Left ventricle myocardium inferior (tissue), 1 donor: ENCODE data around the gene MAN2A2. TPM values are rescaled to one million over a fixed set of nuclear protein-coding genes. Genes with fewer than 3 reads are reported as not detected.

Experiments
- DNase-seq: peaks from one replicate; pipeline ENCODE4 v3.0.0-alpha.2; 2020
- H3K27ac ChIP-seq: fragments of 200-600 bp; replicated peaks from 2 replicates; pipeline ENCODE4 v1.8.0; 2021
- H3K27me3 ChIP-seq: fragments of 200-600 bp; 2 replicates; pipeline ENCODE4 v1.8.0; 2021; ENCODE audit warnings: low read depth
- H3K36me3 ChIP-seq: fragments of 200-600 bp; 2 replicates; pipeline ENCODE4 v1.8.0; 2021
- H3K4me1 ChIP-seq: fragments of 200-600 bp; 2 replicates; pipeline ENCODE4 v1.8.0; 2021
- H3K4me3 ChIP-seq: fragments of 200-600 bp; 2 replicates; pipeline ENCODE4 v1.8.0; 2021; ENCODE audit warnings: mild to moderate bottlenecking, moderate library complexity
- H3K9me3 ChIP-seq: fragments of 200-600 bp; replicated peaks from 2 replicates; pipeline ENCODE4 v1.8.0; 2021
- intact Hi-C: fragments of 100-400 bp; cut with micrococcal nuclease; formaldehyde crosslinking; loops from one replicate; pipeline ENCODE4 v1.11.0; 2022
- total RNA-seq: library from RNA; stranded (reverse); fragmentation: NEBNext Ultra II Directional; extraction: Animal tissue kit (Norgen Biotek cat#: 25700); gene quantifications from one replicate; pipeline ENCODE4 v1.2.1, GENCODE V29; 2021
- TF ChIP-seq, protein P1 (sequence below): fragments of 200-600 bp; IDR thresholded peaks from 2 replicates; pipeline ENCODE4 v1.8.0; 2021; ENCODE audit warnings: antibody characterized with exemption, mild to moderate bottlenecking, borderline replicate concordance
- donor health status: DM: no; HTN: yes; CAD: no; lungs with severe emphysema.

MAN2A2 gene
- total RNA-seq, 1 donor from 2014 or later: 95.4 TPM

DNA sequence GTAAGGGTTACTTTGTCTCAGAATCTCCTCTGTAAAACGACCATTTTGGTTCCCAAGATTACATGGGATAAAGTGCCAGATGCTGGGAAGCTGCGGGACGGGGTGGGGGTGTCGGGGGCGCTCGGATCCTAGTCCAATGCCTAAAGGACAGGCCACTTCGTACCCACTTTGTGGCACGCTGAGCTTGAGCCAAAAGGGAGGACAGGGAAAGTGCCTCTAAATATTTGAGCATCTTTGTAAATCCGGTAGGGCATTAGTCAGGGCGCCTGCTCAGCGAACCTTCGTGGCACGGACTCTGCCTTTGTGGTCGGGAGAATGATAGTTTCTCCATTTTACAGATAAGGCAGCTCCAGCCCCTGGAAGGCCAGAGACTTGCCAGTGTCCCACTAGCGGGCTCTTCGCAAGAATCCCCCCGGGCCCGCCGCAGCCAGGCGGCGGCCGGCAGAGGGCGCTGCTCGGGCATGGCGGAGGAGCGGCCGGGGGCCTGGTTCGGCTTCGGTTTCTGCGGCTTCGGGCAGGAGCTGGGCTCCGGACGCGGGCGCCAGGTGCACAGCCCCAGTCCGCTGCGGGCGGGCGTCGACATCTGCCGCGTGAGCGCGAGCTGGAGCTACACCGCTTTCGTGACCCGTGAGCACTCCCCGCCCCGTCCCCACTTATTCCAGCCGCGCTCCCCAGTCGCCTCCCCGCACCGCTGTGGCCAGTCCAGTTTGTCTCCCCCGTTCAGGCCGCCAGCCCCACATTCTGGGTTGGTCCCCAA lies 53.4 kb downstream of the MAN2A2 start:
- peaks cover 41% of the 10 kb centered on the region for H3K36me3 ChIP-seq
- H3K4me3 ChIP-seq: peak overlapping the region; percentile 84
- peak overlapping the region; percentile 73 for H3K27ac ChIP-seq
- TF ChIP-seq, protein P1, sequence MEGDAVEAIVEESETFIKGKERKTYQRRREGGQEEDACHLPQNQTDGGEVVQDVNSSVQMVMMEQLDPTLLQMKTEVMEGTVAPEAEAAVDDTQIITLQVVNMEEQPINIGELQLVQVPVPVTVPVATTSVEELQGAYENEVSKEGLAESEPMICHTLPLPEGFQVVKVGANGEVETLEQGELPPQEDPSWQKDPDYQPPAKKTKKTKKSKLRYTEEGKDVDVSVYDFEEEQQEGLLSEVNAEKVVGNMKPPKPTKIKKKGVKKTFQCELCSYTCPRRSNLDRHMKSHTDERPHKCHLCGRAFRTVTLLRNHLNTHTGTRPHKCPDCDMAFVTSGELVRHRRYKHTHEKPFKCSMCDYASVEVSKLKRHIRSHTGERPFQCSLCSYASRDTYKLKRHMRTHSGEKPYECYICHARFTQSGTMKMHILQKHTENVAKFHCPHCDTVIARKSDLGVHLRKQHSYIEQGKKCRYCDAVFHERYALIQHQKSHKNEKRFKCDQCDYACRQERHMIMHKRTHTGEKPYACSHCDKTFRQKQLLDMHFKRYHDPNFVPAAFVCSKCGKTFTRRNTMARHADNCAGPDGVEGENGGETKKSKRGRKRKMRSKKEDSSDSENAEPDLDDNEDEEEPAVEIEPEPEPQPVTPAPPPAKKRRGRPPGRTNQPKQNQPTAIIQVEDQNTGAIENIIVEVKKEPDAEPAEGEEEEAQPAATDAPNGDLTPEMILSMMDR: peak; percentile 96
- no peaks in the 10 kb centered on the region for H3K9me3 ChIP-seq
- H3K27me3 ChIP-seq: no peaks in the 10 kb centered on the region
- intact Hi-C loops: no loop called here
- peak; percentile 80 for DNase-seq
- H3K4me1 ChIP-seq: peaks cover 70% of the 10 kb centered on the region

- Histone ChIP-seq H3K4me3 (peak overlapping the region; percentile 84), H3K36me3 (peaks cover 41% of the 10 kb centered on the region), H3K9me3 (no peaks in the 10 kb centered on the region), H3K4me1 (peaks cover 71% of the 10 kb centered on the region), H3K27me3 (no peaks in the 10 kb centered on the region), H3K27ac (peak overlapping the region; percentile 73)
- DNase-seq: no peak
- TF ChIP-seq, protein P1: no peak
- intact Hi-C loops: no loop called here
Observed at GRCh38 chr15:90957031-90957790, 54.1 kb downstream of the MAN2A2 start.

DNA sequence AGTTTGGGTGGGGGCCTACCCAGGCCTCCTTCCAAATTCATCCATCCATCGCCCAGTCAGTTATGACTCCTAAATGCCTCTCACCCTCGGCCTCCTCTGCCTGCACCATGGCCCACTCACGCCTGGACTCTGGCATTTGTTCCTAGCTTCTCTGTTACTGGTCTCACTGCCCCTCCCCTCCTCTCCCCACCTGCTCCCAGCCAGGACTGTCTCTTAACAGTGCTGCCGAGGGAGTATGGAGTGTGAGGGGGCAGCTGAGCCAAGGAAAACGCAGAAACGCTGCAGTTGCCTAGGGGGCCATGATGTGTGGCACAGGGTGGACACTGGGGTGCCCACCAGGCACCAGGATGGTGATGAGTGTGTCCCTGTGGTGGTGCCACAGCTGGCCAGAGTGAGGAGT lies 54.7 kb downstream of the MAN2A2 start:
- Histone ChIP-seq H3K4me3 (peak overlapping the region; percentile 84), H3K27me3 (no peaks in the 10 kb centered on the region), H3K9me3 (no peaks in the 10 kb centered on the region), H3K4me1 (peaks cover 71% of the 10 kb centered on the region), H3K27ac (no peak overlapping the region), H3K36me3 (peaks cover 41% of the 10 kb centered on the region)
- no peak for DNase-seq
- intact Hi-C loops: no loop called here
- TF ChIP-seq, protein P1: no peak

DNA sequence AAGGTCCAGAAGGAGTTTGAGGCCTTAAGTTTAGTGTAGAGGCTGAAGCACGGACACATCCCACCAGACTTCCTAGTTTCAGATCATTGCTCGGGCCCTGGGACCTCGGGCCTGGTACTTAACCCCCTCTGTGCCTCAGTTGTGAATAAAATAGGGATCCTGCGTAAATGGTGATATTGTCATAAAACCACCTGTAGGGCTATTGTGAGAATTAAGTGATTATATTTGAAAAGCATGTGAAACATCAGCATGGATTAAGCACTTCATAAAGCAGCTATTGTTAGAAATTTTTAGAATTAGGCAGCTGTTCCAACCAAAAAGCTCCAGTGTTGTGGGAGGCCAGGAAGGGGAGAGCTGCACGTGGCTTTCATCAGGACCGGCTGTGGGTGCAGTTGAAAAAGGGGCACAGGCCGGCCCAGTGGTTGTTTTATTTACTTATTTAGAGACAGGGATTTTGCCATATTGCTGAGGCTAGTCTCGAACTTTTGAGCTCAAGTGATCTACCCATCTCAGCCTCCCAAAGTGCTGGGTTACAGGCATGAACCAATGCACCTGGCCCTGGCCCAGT lies 56.0 kb downstream of the MAN2A2 start:
- intact Hi-C loops: no loop called here

DNA sequence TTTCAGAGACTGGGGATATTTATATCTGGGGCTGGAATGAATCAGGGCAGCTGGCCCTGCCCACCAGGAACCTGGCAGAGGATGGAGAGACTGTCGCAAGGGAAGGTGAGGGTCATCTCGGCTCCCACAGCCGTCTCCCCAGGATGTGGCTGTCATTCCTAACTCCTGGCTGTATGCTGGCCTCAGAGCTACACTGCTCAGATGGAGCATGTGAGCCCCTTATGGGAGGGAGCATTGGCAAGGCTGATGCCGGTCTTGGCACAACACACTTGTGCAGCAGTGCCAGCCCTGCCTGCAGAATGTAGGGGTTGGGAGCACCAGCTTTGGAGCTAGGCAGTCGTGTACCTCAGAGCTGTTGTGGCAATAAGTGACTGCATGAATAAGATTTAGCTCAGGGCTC lies 56.8 kb downstream of the MAN2A2 start:
- no peaks in the 10 kb centered on the region for H3K27me3 ChIP-seq
- peaks cover 46% of the 10 kb centered on the region for H3K36me3 ChIP-seq
- H3K4me3 ChIP-seq: no peak overlapping the region
- TF ChIP-seq, protein P1: no peak
- peak; percentile 69 for DNase-seq
- H3K9me3 ChIP-seq: no peaks in the 10 kb centered on the region
- H3K4me1 ChIP-seq: peaks cover 64% of the 10 kb centered on the region
- intact Hi-C loops: no loop called here
- H3K27ac ChIP-seq: peak overlapping the region; percentile 71

More for the DNA sequence above, 56.0 kb downstream of the MAN2A2 start:
- DNase-seq: no peak
- Histone ChIP-seq H3K9me3 (no peaks in the 10 kb centered on the region), H3K4me1 (peaks cover 71% of the 10 kb centered on the region), H3K4me3 (no peak overlapping the region), H3K27me3 (no peaks in the 10 kb centered on the region), H3K36me3 (peaks cover 42% of the 10 kb centered on the region), H3K27ac (peak overlapping the region; percentile 71)
- TF ChIP-seq, protein P1: no peak
